Testis (tissue), 2 donors: ENCODE data around the gene DOCK11.

ENCODE experiments used
- POLR2A ChIP-seq: fragments of 450-650 bp; IDR thresholded peaks from one replicate; pipeline ENCODE4 v1.6.1; 2017; ENCODE audit warnings: antibody characterized with exemption, mild to moderate bottlenecking, moderate library complexity
- TF ChIP-seq, protein P1 (sequence below), 3 experiments: fragments of 450-650 bp in 2 of 3; fragments of 200-600 bp in 1 of 3; sonication (generic) in 1 of 3; IDR thresholded peaks; one replicate each; pipeline ENCODE4 v1.5.1; 2016 to 2019; ENCODE audit warnings: antibody characterized with exemption in 3 of 3, mild to moderate bottlenecking in 2 of 3, moderate library complexity in 1 of 3

DNA sequence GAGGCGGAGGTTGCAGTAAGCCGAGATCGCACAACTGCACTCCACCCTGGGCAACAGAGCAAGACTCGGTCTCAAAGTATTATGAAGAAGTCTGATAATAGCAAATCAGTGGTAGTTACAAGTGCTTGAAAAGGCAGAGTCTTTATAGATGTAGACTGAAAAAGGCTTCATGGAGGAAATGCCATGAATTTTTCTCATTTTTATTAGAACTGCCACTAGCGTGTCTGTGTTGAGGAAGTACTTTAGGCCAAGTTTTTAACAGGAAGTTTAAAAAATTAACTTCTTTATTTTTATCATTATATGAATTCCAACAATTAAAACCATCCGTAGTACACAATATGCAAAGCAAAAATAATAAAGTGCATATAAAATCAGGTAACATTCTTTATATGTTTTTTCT lies 199.0 kb downstream of the DOCK11 start:
- no peak for TF ChIP-seq POLR2A
- TF ChIP-seq, protein P1, sequence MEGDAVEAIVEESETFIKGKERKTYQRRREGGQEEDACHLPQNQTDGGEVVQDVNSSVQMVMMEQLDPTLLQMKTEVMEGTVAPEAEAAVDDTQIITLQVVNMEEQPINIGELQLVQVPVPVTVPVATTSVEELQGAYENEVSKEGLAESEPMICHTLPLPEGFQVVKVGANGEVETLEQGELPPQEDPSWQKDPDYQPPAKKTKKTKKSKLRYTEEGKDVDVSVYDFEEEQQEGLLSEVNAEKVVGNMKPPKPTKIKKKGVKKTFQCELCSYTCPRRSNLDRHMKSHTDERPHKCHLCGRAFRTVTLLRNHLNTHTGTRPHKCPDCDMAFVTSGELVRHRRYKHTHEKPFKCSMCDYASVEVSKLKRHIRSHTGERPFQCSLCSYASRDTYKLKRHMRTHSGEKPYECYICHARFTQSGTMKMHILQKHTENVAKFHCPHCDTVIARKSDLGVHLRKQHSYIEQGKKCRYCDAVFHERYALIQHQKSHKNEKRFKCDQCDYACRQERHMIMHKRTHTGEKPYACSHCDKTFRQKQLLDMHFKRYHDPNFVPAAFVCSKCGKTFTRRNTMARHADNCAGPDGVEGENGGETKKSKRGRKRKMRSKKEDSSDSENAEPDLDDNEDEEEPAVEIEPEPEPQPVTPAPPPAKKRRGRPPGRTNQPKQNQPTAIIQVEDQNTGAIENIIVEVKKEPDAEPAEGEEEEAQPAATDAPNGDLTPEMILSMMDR (IDR thresholded peaks at IDR 0.05), result no peak
